ENCODE data around the gene IL10RB. TPM values are rescaled to one million over a fixed set of nuclear protein-coding genes. Genes with fewer than 3 reads are reported as not detected.

The IL10RB gene
- total RNA-seq, 1 experiment from 2014 or later = 3.1 TPM

GRCh38 chr21:33244082-33244778 is 21.9 kb upstream of the IL10RB start:
- H2BK20ac ChIP-seq (ENCODE audit: low read depth, low read length, poor library complexity, severe bottlenecking) = no peak overlapping the region
- no peak overlapping the region for H3K27ac ChIP-seq (ENCODE audit: insufficient read length, low read depth, low read length)
- H2BK120ac ChIP-seq (ENCODE audit: low read depth, low read length, poor library complexity, severe bottlenecking) = no peak overlapping the region
- Mint-ChIP-seq H3K36me3 (ENCODE audit: insufficient read depth in 1 of 3, low read depth in 3 of 3) (peaks cover 45 to 66% (median 65%) of the 10 kb centered on the region in 3 experiments), H3K4me3 (no peak overlapping the region), H3K9me3 (peaks cover 9 to 12% of the 10 kb centered on the region in 2 experiments), H3K4me1 (peaks cover 0 to 2% of the 10 kb centered on the region in 2 experiments; a peak in 1 of 4 replicates), H3K27ac (no peak overlapping the region), H3K27me3 (ENCODE audit: low read depth) (no peaks in the 10 kb centered on the region)
- DNase-seq = no peak
- H3K4me2 ChIP-seq (ENCODE audit: insufficient read depth, insufficient read length, low read length) = no peak overlapping the region
- H3K79me2 ChIP-seq (ENCODE audit: insufficient read depth, low read length) = no peaks in the 10 kb centered on the region
- no peak overlapping the region for H2BK15ac ChIP-seq (ENCODE audit: low read depth, low read length)
- no peak overlapping the region for H2AFZ ChIP-seq (ENCODE audit: low read length)
- H2AK5ac ChIP-seq (ENCODE audit: insufficient read length, low read length) = no peak overlapping the region
- H4K91ac ChIP-seq (ENCODE audit: insufficient read length, low read depth, low read length) = no peak overlapping the region
- H3K4me1 ChIP-seq (ENCODE audit: insufficient read depth, low read length) = no peaks in the 10 kb centered on the region
- no peak overlapping the region for H3K14ac ChIP-seq (ENCODE audit: insufficient read depth, low read length)
- no peak overlapping the region for H4K5ac ChIP-seq (ENCODE audit: insufficient read length, low read depth, low read length)
- H3K4ac ChIP-seq (ENCODE audit: low read depth, low read length) = no peak overlapping the region
- H3K9me3 ChIP-seq (ENCODE audit: control insufficient read depth, low read depth, low read length) = peaks cover 10% of the 10 kb centered on the region
- H3K9ac ChIP-seq (ENCODE audit: extremely low read depth, insufficient read length, low read length) = no peak overlapping the region
- no peak overlapping the region for H2BK12ac ChIP-seq (ENCODE audit: insufficient read length, low read depth, low read length)
- no peak overlapping the region for H2BK5ac ChIP-seq (ENCODE audit: insufficient read length, low read length)
- no peak overlapping the region for H4K8ac ChIP-seq (replicated peaks; ENCODE audit: insufficient read length, low read depth, low read length)
- no peak overlapping the region for H3K56ac ChIP-seq (ENCODE audit: insufficient read length, low read depth, low read length)
- H3K79me1 ChIP-seq (ENCODE audit: insufficient read depth, low read depth, low read length, poor library complexity, severe bottlenecking) = no peaks in the 10 kb centered on the region
- no peak overlapping the region for H3K23ac ChIP-seq (ENCODE audit: insufficient read length, low read depth, low read length)
- no peaks in the 10 kb centered on the region for H4K20me1 ChIP-seq (ENCODE audit: control insufficient read depth, insufficient read depth, insufficient read length)
- H3K27me3 ChIP-seq (ENCODE audit: insufficient read depth, low read length) = no peaks in the 10 kb centered on the region
- 100% methylated on average over 1 of the region's 6 CpGs for WGBS (ENCODE audit: extremely low coverage, insufficient read length, low lambda C conversion rate)
- H3K18ac ChIP-seq (ENCODE audit: insufficient read length, low read depth, low read length) = no peak overlapping the region
- H3T11ph ChIP-seq (ENCODE audit: low read length) = no peak overlapping the region
- TF ChIP-seq CTCF (conservative IDR thresholded peaks at IDR 0.05) = no peak
- no peaks in the 10 kb centered on the region for H3K23me2 ChIP-seq (ENCODE audit: insufficient read length, low read depth, low read length, poor library complexity, severe bottlenecking)

Measured in H9 (cell line).